ENCODE measurements around the gene TCF7L2. TPM values are rescaled to one million over a fixed set of nuclear protein-coding genes. Genes with fewer than 3 reads are reported as not detected.

The TCF7L2 gene
- total RNA-seq, 1 experiment from 2014 or later = 14.8 TPM

- Histone ChIP-seq H3K36me3 (ENCODE audit: low read depth) (no peaks in the 10 kb centered on the region), H3K9me3 (ENCODE audit: insufficient read depth, low read depth) (no peaks in the 10 kb centered on the region), H4K20me1 (ENCODE audit: insufficient read depth) (no peaks in the 10 kb centered on the region), H3K27me3 (ENCODE audit: insufficient read depth, low read depth) (no peaks in the 10 kb centered on the region), H2AFZ (no peak overlapping the region), H3K9me2 (ENCODE audit: insufficient read depth) (no peaks in the 10 kb centered on the region), H3K4me1 (replicated peaks; ENCODE audit: insufficient read depth) (no peaks in the 10 kb centered on the region), H3K79me2 (ENCODE audit: low read depth) (no peaks in the 10 kb centered on the region), H3F3A (ENCODE audit: insufficient read depth, low read depth) (no peaks in the 10 kb centered on the region), H3K4me3 (no peak overlapping the region), H3K4me2 (no peak overlapping the region), H3K27ac (no peak overlapping the region)
- no peak for DNase-seq
- intact Hi-C loops (cut with micrococcal nuclease; ENCODE audit: unreplicated experiment) = no loop called here
- CTCF ChIA-PET = no interaction called here
- no TSS peak for BruUV-seq (replicated peaks)
- TF ChIP-seq EZH2 (IDR thresholded peaks at IDR 0.05; ENCODE audit: low read depth) = no peak
- TF ChIP-seq CTCF (conservative IDR thresholded peaks at IDR 0.05) = no peak
- POLR2A ChIA-PET (ENCODE audit: unreplicated experiment) = no interaction called here
These were observed 11.1 kb upstream of the TCF7L2 start for GRCh38 chr10:112938808-112939482.

- H3K4me1 ChIP-seq (replicated peaks; ENCODE audit: insufficient read depth) = peaks cover 9% of the 10 kb centered on the region; the same call in 1 of the 2 replicates
- no peak overlapping the region for H3K27ac ChIP-seq
- no peak for DNase-seq
- H3K4me2 ChIP-seq = no peak overlapping the region
- no peaks in the 10 kb centered on the region for H3K9me3 ChIP-seq (ENCODE audit: insufficient read depth, low read depth)
- no peak overlapping the region for H2AFZ ChIP-seq
- H4K20me1 ChIP-seq (ENCODE audit: insufficient read depth) = no peaks in the 10 kb centered on the region
- intact Hi-C loops (cut with micrococcal nuclease; ENCODE audit: unreplicated experiment) = no loop called here
- BruUV-seq (replicated peaks) = no TSS peak
- no peaks in the 10 kb centered on the region for H3K27me3 ChIP-seq (ENCODE audit: insufficient read depth, low read depth)
- H3K36me3 ChIP-seq (ENCODE audit: low read depth) = no peaks in the 10 kb centered on the region
- CTCF ChIA-PET = no interaction called here
- H3F3A ChIP-seq (ENCODE audit: insufficient read depth, low read depth) = peaks cover 6% of the 10 kb centered on the region; the same call in 1 of the 2 replicates
- POLR2A ChIA-PET (ENCODE audit: unreplicated experiment) = no interaction called here
- no peak for TF ChIP-seq CTCF (conservative IDR thresholded peaks at IDR 0.05)
- no peak overlapping the region for H3K4me3 ChIP-seq
- H3K79me2 ChIP-seq (ENCODE audit: low read depth) = peaks cover 4% of the 10 kb centered on the region; the same call in 1 of the 2 replicates
- H3K9me2 ChIP-seq (ENCODE audit: insufficient read depth) = no peaks in the 10 kb centered on the region
These were observed 4.2 kb upstream of the TCF7L2 start for GRCh38 chr10:112945811-112946210.

- Histone ChIP-seq H3K4me1 (replicated peaks; ENCODE audit: insufficient read depth) (peaks cover 9% of the 10 kb centered on the region; the same call in 1 of the 2 replicates), H3K27ac (no peak overlapping the region), H3K27me3 (ENCODE audit: insufficient read depth, low read depth) (no peaks in the 10 kb centered on the region), H4K20me1 (ENCODE audit: insufficient read depth) (no peaks in the 10 kb centered on the region), H3K79me2 (ENCODE audit: low read depth) (peaks cover 6% of the 10 kb centered on the region), H3F3A (ENCODE audit: insufficient read depth, low read depth) (peaks cover 6% of the 10 kb centered on the region; the same call in 1 of the 2 replicates), H3K4me3 (no peak overlapping the region), H2AFZ (no peak overlapping the region), H3K4me2 (no peak overlapping the region), H3K9me3 (ENCODE audit: insufficient read depth, low read depth) (no peaks in the 10 kb centered on the region), H3K36me3 (ENCODE audit: low read depth) (no peaks in the 10 kb centered on the region), H3K9me2 (ENCODE audit: insufficient read depth) (no peaks in the 10 kb centered on the region)
- CTCF ChIA-PET = no interaction called here
- BruUV-seq (replicated peaks) = no TSS peak
- no peak for DNase-seq
- intact Hi-C loops (cut with micrococcal nuclease; ENCODE audit: unreplicated experiment) = no loop called here
- POLR2A ChIA-PET (ENCODE audit: unreplicated experiment) = no interaction called here
- TF ChIP-seq EZH2 (IDR thresholded peaks at IDR 0.05; ENCODE audit: low read depth) (no peak), CTCF (conservative IDR thresholded peaks at IDR 0.05) (no peak)
These were observed 3.4 kb upstream of the TCF7L2 start for GRCh38 chr10:112946649-112947048.
